SIG-M5 treated with dmso at 0.1 percent for 504 hours (cell line): ENCODE results near the gene ZSWIM6.
A peak's percentile ranks its signal among the peaks of the same experiment; 100 is the strongest.

Source experiments
- DNase-seq: peaks from one replicate; lab custom pipeline; 2025; ENCODE audit not compliant: unreplicated experiment; lab: John Stamatoyannopoulos, UW

The ZSWIM6 gene

GRCh38 chr5:61330845-61331406 lies 1.1 kb upstream of the ZSWIM6 start:
- peak; percentile 59 for DNase-seq

GRCh38 chr5:61332358-61332749 lies 296 bp downstream of the ZSWIM6 start:
- no peak for DNase-seq

- DNase-seq = peak; percentile 13
These were observed 828 bp downstream of the ZSWIM6 start for GRCh38 chr5:61332851-61333320.

- DNase-seq = peak; percentile 78
These were observed 1.4 kb downstream of the ZSWIM6 start for GRCh38 chr5:61333321-61333953.

- DNase-seq = no peak
These were observed 2.2 kb downstream of the ZSWIM6 start for GRCh38 chr5:61333954-61334867.

GRCh38 chr5:61334868-61335615 lies 3.0 kb downstream of the ZSWIM6 start:
- DNase-seq = no peak

GRCh38 chr5:61339764-61340163 lies 7.7 kb downstream of the ZSWIM6 start:
- DNase-seq = no peak

GRCh38 chr5:61340775-61341361 lies 8.8 kb downstream of the ZSWIM6 start:
- no peak for DNase-seq

GRCh38 chr5:61342071-61342501 lies 10.0 kb downstream of the ZSWIM6 start:
- DNase-seq = peak; percentile 90

- no peak for DNase-seq
These were observed 12.3 kb downstream of the ZSWIM6 start for GRCh38 chr5:61344187-61344944.

- DNase-seq = no peak
These were observed 14.5 kb downstream of the ZSWIM6 start for GRCh38 chr5:61346511-61346910.

- peak; percentile 78 for DNase-seq
These were observed 15.0 kb downstream of the ZSWIM6 start for GRCh38 chr5:61347080-61347479.

GRCh38 chr5:61348447-61348846 lies 16.4 kb downstream of the ZSWIM6 start:
- DNase-seq = peak; percentile 70

- DNase-seq = no peak
These were observed 17.9 kb downstream of the ZSWIM6 start for GRCh38 chr5:61349935-61350334.

- no peak for DNase-seq
These were observed 18.5 kb downstream of the ZSWIM6 start for GRCh38 chr5:61350535-61350934.

- no peak for DNase-seq
These were observed 19.7 kb downstream of the ZSWIM6 start for GRCh38 chr5:61351733-61352132.

- DNase-seq = no peak
These were observed 20.1 kb downstream of the ZSWIM6 start for GRCh38 chr5:61352180-61352579.

- DNase-seq = no peak
These were observed 20.6 kb downstream of the ZSWIM6 start for GRCh38 chr5:61352612-61353156.

GRCh38 chr5:61353293-61353692 lies 21.2 kb downstream of the ZSWIM6 start:
- DNase-seq = no peak

- DNase-seq = no peak
These were observed 22.1 kb downstream of the ZSWIM6 start for GRCh38 chr5:61354199-61354598.
